Adipocyte (in vitro differentiated cells): ENCODE data around the gene NPFFR1.
"Not testable (repeated sequence)": the region's sequence is repeated elsewhere in the genome, so short reads cannot be mapped to it uniquely, and the experiment has no call there.

ENCODE experiments used
- DNase-seq: peaks from one replicate; pipeline ENCODE4 v3.0.0-alpha.2; 2015; ENCODE audit warnings: low read depth
- H3K27me3 ChIP-seq: replicated peaks from 2 replicates; pipeline ENCODE4 v1.7.0; 2013; ENCODE audit warnings: mild to moderate bottlenecking, low read length, moderate library complexity; ENCODE audit not compliant: control insufficient read depth, insufficient read depth
- H3K36me3 ChIP-seq: 2 replicates; pipeline ENCODE4 v1.7.0; 2013; ENCODE audit warnings: low read length, mild to moderate bottlenecking, moderate library complexity; ENCODE audit not compliant: control insufficient read depth, insufficient read depth, severe bottlenecking
- H3K4me1 ChIP-seq: 2 replicates; pipeline ENCODE4 v1.7.0; 2013; ENCODE audit warnings: mild to moderate bottlenecking, low read length, moderate library complexity; ENCODE audit not compliant: control insufficient read depth, insufficient read depth
- H3K4me3 ChIP-seq: 2 replicates; pipeline ENCODE4 v1.7.0; 2013; ENCODE audit warnings: mild to moderate bottlenecking, low read length, moderate library complexity
- H3K9ac ChIP-seq: 2 replicates; pipeline ENCODE4 v1.7.0; 2013; ENCODE audit warnings: mild to moderate bottlenecking, low read length, moderate library complexity
- H3K9me3 ChIP-seq: 2 replicates; pipeline ENCODE4 v1.7.0; 2013; ENCODE audit warnings: mild to moderate bottlenecking, low read length, moderate library complexity; ENCODE audit not compliant: control insufficient read depth

Gene NPFFR1

GRCh38 chr10:70266701-70267100 is 17.1 kb downstream of the NPFFR1 start:
- Histone ChIP-seq H3K36me3 (no peaks in the 10 kb centered on the region), H3K9ac (no peak overlapping the region), H3K4me3 (no peak overlapping the region), H3K9me3 (no peaks in the 10 kb centered on the region), H3K27me3 (peaks cover 37% of the 10 kb centered on the region), H3K4me1 (peaks cover 17% of the 10 kb centered on the region)
- DNase-seq = no peak

DNA sequence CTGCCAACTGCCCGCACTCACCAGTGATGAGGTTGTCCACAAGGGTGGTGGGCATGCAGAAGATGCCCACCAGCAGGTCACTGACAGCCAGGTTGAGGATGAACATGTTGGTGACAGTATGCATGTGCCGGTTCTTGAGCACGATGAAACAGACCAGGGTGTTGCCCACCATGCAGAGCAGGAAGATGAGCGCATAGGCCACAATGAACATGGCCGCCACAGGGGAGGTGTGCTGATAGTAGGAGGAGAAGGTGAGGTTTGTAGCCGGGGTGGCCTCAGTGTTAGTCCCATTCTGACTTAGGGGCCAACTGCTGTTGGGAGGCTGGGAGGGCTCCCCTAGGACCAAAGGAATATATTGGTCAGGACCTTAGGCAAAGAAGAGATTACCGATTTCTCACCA is 17.7 kb downstream of the NPFFR1 start:
- no peaks in the 10 kb centered on the region for H3K36me3 ChIP-seq
- peaks cover 43% of the 10 kb centered on the region for H3K27me3 ChIP-seq
- H3K9me3 ChIP-seq = peaks cover 6% of the 10 kb centered on the region
- H3K4me1 ChIP-seq = peaks cover 17% of the 10 kb centered on the region
- no peak for DNase-seq
- H3K9ac ChIP-seq = no peak overlapping the region
- H3K4me3 ChIP-seq = no peak overlapping the region

DNA sequence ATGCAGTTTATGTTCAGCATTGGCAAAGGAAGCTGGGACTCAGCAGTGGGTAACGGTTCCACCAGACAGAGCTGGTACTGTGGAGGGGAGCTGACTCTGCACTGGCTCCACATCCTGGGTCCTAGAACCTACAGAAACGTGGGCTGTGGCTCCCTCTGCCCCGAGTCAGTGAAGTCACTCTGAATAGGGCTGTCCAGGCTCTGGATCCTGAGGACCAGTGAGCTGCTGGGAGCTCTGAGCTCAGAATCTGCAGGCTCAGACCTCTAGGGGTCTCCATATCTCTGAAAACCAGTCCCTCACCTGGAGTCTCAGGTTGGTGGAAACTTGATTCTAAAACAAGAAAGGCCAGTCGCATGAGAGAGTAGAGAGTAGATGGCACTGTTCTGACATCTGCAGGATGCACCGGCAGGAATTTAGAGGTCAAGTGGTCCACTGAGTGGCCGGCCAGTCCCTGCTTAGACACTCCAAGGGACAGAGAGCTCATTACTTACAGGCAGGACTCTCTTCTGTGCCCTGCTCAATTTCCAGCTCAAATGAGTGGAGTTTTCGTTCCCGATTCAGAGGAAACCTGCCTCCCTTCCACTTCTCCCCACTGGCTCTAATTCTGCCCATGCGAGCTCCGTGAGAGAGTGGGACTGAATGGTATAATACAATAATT is 18.6 kb downstream of the NPFFR1 start:
- Histone ChIP-seq H3K4me1 (peaks cover 17% of the 10 kb centered on the region), H3K9me3 (peaks cover 8% of the 10 kb centered on the region), H3K36me3 (no peaks in the 10 kb centered on the region), H3K9ac (no peak overlapping the region), H3K27me3 (peaks cover 47% of the 10 kb centered on the region), H3K4me3 (no peak overlapping the region)
- DNase-seq = no peak

DNA sequence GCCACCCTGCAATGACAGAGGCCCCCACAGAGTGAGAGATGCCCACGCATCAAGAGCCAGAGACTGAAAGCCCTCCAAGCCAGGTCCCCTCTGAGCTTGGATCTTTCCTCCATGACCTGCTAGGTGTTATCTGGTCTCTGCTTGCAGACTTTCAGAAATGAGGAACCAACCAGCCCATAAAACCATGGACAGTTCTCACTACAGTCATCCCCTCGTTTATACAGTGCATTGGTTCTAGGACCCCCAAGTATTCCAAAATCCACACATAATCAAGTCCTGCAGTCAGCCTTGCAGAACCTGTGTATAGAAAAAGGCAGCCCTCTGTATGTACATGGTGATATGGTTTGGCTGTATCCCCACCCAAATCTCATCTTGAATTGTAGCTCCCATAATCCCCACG is 23.1 kb downstream of the NPFFR1 start:
- no peak for DNase-seq
- Histone ChIP-seq H3K27me3 (peaks cover 62% of the 10 kb centered on the region), H3K36me3 (no peaks in the 10 kb centered on the region), H3K4me1 (peaks cover 14% of the 10 kb centered on the region), H3K4me3 (no peak overlapping the region), H3K9ac (no peak overlapping the region), H3K9me3 (peaks cover 8% of the 10 kb centered on the region)

GRCh38 chr10:70260259-70260658 is 23.5 kb downstream of the NPFFR1 start:
- Histone ChIP-seq H3K9ac (no peak overlapping the region), H3K9me3 (peaks cover 8% of the 10 kb centered on the region), H3K27me3 (peaks cover 62% of the 10 kb centered on the region), H3K4me3 (no peak overlapping the region), H3K4me1 (peaks cover 14% of the 10 kb centered on the region), H3K36me3 (no peaks in the 10 kb centered on the region)
- no peak for DNase-seq

DNA sequence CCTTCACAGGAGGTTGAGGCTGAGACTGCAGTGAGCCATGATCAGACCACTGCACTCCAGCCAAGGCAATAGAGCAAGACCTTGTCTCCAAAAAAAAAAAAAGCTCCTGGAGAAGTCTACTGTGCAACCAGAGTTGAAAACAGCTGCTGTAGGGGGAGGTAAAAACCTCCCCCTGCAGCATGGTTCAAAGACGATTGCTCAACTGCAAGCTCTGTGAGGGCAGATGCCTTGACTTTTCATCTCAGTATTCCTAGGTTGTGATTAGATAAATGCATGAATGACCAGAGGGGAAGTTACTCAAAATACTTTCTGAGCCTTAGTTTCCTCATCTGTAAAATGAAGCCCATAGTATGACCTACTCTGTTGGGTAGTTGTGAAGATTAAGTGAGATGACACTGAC is 25.6 kb downstream of the NPFFR1 start:
- peaks cover 14% of the 10 kb centered on the region for H3K4me1 ChIP-seq
- H3K27me3 ChIP-seq = peaks cover 65% of the 10 kb centered on the region
- peaks cover 8% of the 10 kb centered on the region for H3K9me3 ChIP-seq
- H3K4me3 ChIP-seq = no peak overlapping the region
- no peak for DNase-seq
- H3K9ac ChIP-seq = no peak overlapping the region
- no peaks in the 10 kb centered on the region for H3K36me3 ChIP-seq

- peaks cover 12% of the 10 kb centered on the region for H3K9me3 ChIP-seq
- peaks cover 14% of the 10 kb centered on the region for H3K4me1 ChIP-seq
- H3K36me3 ChIP-seq, H3K9ac ChIP-seq, H3K4me3 ChIP-seq, DNase-seq: not testable (repeated sequence)
- H3K27me3 ChIP-seq = peaks cover 68% of the 10 kb centered on the region
These were observed 26.0 kb downstream of the NPFFR1 start for GRCh38 chr10:70257816-70258215.

DNA sequence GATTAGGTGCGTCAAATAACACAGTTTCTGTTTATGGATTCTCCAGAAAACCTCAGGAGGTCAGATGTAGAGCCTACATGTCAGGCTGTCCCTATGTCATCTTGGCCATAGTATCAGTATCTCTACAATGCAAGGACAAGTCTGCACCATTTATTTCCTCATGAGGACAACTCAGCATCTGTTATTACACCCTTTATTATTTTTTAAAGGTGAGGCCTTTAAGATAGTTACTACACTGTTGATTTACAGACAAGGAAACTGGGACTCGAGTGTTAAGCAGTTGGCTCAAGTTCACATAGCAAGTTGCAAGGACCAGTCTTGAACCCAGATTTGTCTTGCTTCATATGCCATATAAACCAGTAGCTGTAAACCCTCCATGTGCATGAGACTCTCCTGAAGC is 27.3 kb downstream of the NPFFR1 start:
- Histone ChIP-seq H3K9me3 (peaks cover 23% of the 10 kb centered on the region), H3K4me1 (peaks cover 14% of the 10 kb centered on the region), H3K27me3 (peaks cover 57% of the 10 kb centered on the region), H3K9ac (no peak overlapping the region), H3K36me3 (no peaks in the 10 kb centered on the region), H3K4me3 (no peak overlapping the region)
- no peak for DNase-seq

DNA sequence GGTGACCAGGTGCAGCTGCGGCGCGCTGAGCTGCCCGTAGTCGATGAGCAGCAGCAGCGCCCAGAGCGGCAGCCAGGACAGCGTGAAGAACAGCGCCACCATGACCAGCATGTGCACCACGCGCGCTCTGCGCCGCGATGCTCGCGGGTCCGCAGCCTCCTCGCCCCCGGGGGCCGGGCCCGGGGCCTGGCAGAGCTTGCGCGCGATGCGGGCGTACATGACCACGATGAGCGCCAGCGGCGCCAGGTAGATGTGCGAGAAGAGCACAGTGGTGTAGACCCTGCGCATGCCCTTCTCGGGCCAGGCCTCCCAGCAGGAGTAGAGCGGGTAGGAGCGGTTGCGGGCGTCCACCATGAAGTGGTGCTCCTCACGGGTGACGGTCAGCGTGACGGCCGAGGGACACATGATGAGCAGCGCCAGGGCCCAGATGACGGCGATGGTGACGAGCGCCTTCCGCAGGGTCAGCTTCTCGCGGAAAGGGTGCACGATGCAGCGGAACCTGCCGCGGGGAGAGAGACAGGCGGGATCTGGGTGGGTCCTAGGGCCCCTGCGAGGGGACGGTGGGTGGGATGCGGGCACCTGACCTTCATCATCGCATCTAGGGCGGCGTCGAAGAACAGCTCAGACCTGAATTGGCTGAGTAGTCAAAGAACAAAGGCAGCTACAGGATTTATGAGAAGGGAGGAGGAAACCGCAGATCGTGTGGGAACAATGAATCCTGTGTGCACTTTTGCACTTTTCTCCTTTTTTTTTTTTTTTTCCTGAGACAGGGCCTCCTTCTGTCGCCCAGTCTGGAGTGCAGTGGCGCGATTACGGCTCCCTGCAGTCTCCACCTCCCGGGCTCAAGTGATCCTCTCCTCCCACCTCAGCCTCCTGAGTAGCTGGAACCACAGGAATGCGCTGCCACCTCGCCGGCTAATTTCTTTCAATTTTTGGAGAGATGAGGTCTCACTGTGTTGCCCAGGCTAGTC is 28.2 kb downstream of the NPFFR1 start:
- peaks cover 14% of the 10 kb centered on the region for H3K4me1 ChIP-seq
- no peaks in the 10 kb centered on the region for H3K36me3 ChIP-seq
- H3K9me3 ChIP-seq = peaks cover 19% of the 10 kb centered on the region
- H3K27me3 ChIP-seq = peaks cover 55% of the 10 kb centered on the region
- DNase-seq = peak; percentile 5
- no peak overlapping the region for H3K9ac ChIP-seq
- no peak overlapping the region for H3K4me3 ChIP-seq

DNA sequence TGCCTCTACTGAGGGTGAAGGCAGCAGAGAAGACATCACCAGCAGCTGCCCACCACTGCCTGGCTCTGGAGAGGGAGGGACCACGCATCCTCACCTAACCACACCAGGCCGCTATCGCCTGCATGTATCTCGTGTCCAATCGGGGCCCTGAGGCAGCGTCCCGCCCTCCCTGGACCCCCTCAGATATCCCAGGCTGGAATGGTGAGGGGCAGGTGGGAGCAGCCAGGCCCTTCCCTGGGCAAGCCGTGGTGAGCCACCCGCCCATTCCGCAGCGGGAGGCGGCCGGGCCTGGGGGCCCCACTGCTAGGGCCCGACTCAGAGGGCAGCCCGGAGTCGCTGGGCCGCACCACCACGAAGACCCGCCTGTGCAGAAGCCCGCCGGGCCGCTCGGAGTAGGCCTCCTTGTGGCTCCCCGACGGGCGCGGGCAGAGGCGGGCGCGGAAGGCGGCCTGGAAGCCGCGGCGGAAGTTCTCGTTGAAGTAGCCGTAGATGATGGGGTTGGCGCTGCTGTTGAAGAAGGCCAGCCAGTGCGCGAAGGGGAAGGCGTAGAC is 29.0 kb downstream of the NPFFR1 start:
- Histone ChIP-seq H3K9me3 (peaks cover 19% of the 10 kb centered on the region), H3K27me3 (peaks cover 52% of the 10 kb centered on the region), H3K4me1 (peaks cover 14% of the 10 kb centered on the region), H3K9ac (no peak overlapping the region), H3K36me3 (no peaks in the 10 kb centered on the region), H3K4me3 (no peak overlapping the region)
- DNase-seq = no peak
